GM18520 (cell line): ENCODE results near the gene BDKRB1.
"Not testable (repeated sequence)": the region's sequence is repeated elsewhere in the genome, so short reads cannot be mapped to it uniquely, and the experiment has no call there.

Experiments used
- ATAC-seq: cut with Tn5 transposase; IDR thresholded peaks from one replicate; pipeline ENCODE4 v1.9.1; 2021; ENCODE audit not compliant: unreplicated experiment

The BDKRB1 gene

GRCh38 chr14:96232506-96232905 lies 23.5 kb upstream of the BDKRB1 start:
- no peak for ATAC-seq

DNA sequence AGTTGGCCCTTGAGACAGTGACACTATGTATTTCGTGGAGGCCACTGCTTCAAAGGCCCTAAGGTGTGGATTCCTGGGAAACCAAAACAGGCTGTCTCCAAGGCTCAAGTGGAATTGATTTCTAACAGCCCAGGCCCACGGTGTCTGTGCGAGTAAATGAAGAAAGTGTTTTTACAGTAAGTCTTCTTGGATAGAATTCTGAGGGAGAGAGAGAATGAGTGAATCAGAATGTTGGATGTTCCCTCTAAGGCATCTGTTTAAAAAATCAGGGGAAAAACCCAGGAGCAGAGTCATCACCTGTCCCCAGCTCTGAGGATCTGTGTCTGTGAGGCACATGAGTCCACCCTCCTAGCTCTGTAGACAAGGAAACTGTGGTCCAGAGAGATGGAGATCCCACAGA lies 22.3 kb upstream of the BDKRB1 start:
- ATAC-seq, result no peak

- ATAC-seq, result no peak
Measured at GRCh38 chr14:96235426-96235825, 20.6 kb upstream of the BDKRB1 start.

GRCh38 chr14:96237641-96238040 lies 18.4 kb upstream of the BDKRB1 start:
- ATAC-seq, result no peak

DNA sequence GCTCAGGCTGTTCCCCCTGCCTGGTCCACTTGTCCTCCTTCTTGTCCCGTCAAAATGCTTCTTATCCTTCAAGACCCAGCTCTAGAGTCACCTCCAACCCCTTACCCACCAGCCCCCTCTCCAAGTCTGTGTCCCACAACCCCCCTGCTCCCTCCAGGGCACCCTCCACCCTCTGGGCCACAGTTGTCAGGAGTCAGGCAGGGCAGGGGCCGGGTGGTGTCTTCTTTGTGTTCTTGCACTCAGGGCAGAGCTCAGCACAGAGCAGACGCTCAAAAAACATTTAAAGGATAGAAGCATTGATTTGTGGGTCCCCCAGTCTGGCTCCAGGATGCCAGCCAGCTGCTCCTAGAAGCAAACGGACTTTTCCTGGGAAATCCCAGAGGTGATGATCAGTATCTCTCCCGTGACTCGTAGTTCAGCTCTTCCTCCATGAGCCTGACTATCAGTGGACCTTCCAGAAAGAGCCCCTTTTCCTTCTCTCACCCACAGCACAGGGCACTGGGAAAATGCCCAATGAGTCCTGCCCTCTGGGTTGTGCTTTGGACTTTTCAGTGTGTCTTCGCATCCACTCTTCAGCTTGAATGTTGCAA lies 17.2 kb upstream of the BDKRB1 start:
- no peak for ATAC-seq

DNA sequence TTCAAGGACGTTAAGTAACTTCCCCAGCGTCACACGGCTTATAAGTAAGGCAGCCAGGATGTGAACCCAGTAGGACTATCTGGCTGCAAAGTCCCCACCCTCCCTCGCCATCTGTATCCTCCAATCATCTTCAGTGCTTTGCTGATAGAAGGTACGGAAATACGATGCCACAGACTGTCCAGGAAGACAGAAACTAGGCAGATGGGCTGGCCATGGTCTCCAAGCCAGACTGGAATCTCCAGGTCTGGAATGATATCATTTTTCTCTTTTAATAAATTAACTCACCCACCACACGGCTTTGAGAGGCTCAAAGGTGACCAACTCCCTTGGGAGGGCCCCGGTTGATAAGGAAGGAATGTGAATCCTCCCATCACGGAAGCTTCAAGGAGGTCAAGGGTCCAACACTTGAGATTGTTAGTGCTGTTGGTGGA lies 16.3 kb upstream of the BDKRB1 start:
- ATAC-seq, result no peak

GRCh38 chr14:96240641-96241040 lies 15.4 kb upstream of the BDKRB1 start:
- ATAC-seq, result no peak

DNA sequence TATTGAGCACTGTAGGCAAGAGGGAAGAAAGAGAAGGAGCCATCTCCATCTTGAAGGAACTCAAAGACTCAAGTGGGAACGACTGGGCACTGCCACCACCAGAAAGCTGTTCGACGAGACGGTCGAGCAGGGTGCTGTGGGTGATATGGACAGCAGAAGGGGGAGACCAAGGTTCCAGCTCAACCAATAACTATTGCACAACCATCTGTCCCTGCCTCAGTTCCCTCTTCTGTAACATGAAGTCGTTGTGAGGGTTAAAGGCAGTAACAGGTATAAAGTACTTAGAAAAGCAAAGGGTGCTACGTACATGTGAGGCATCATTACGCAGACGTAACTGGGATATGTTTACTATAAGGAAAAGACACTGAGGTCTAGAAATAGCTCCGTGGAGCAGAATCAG lies 13.9 kb upstream of the BDKRB1 start:
- ATAC-seq, result no peak

GRCh38 chr14:96243785-96244184 lies 12.2 kb upstream of the BDKRB1 start:
- no peak for ATAC-seq

- not testable (repeated sequence) for ATAC-seq
Measured at GRCh38 chr14:96245074-96245473, 10.9 kb upstream of the BDKRB1 start.

DNA sequence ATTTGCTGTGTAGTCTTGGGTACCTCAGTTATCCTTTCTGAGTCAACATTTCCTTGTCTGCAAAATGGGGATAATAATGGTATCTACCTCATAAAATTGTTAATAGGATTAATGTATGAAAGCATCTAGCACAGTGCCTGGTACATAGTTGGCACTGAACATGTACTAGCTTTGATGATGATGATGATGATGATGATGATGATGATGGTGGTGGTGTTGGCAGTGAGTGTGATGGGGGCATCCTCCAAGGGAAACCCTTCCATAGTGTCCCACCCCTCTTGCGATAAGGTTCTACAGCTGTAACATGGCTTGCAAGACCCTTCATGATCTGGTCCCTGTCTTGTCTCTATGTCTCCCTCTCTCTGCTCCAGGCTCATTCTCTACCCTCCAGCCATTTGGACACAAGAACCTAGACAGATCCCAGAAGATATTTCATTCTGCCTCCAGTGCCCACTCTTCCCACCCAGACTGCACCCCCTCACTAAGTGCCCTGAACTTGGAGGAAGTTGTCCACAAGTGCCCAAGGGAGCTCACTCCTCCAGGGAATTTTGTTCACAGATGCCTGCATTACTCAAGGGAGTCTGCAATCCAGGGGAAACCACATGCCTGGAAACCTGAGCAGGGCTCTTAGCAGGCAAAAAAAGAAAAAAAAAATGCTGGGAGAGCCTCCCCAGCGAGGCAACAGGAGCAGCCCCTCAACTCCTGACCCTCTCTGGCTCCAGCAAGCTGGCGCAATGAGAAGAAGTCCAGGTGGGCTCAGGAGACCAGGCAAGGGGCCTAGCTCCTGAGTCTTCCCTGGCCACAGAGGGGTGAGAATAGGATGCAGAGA lies 10.1 kb upstream of the BDKRB1 start:
- no peak for ATAC-seq

GRCh38 chr14:96246539-96246847 lies 9.5 kb upstream of the BDKRB1 start:
- no peak for ATAC-seq

GRCh38 chr14:96247031-96247430 lies 9.0 kb upstream of the BDKRB1 start:
- ATAC-seq, result no peak

DNA sequence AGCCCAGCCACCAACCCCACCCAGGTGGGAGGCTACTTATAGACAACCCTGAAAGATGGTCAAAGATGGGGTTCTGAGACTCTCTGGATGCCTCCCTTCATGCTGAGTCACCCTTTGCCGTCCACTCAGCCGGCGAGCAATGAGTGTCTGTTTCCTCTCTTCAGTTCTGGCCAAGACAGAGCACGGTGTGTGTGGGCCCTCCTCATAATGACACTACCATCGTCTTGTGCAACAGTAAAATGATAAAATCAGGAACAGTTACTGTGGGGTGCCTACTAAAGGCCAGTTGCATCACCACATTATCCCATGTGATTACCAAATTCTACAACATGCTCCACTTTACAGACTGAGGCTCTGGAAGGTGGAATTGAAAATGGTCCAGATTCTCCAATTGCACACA lies 7.0 kb upstream of the BDKRB1 start:
- no peak for ATAC-seq

DNA sequence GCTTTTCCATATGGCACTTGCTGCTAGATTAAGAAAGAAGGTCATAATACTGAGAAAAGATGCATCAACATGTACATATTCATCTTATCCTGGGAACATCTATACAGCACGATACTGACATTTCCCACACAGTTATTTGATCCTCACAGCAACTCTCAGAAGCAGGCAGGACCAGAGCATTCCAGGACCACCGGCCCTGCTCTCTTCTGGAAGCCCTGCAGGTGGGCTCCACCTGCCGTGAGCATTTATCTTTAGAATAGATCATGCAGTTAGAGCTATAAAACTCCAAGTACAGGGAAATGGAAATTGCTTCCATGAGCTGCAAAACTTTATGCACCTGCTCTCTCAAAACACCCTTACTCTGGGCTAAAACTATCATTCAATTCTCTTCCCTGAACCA lies 5.5 kb upstream of the BDKRB1 start:
- no peak for ATAC-seq

DNA sequence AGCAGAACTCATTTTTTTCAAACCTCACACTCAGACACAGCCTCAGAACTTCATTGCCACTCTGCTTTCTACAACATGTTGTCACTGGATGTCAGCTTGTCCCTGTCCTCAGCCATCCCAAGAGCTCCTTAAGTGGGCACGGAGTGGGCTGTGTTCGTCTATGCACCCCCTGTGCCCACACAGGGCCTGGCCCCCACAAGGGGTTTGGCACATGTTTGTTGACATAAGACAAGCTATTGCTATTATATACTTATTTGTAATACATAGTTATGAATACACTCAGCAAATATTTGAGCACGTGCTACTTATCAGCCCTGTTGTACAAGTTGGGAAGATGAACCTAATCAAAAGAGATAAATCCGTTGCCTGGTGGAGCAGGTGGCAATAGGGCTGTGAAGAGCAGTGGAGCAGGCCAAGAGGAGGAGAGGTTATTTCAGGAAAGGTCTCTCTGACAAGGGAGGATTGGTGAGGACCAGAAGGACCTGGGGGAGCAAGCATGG lies 4.3 kb upstream of the BDKRB1 start:
- no peak for ATAC-seq

DNA sequence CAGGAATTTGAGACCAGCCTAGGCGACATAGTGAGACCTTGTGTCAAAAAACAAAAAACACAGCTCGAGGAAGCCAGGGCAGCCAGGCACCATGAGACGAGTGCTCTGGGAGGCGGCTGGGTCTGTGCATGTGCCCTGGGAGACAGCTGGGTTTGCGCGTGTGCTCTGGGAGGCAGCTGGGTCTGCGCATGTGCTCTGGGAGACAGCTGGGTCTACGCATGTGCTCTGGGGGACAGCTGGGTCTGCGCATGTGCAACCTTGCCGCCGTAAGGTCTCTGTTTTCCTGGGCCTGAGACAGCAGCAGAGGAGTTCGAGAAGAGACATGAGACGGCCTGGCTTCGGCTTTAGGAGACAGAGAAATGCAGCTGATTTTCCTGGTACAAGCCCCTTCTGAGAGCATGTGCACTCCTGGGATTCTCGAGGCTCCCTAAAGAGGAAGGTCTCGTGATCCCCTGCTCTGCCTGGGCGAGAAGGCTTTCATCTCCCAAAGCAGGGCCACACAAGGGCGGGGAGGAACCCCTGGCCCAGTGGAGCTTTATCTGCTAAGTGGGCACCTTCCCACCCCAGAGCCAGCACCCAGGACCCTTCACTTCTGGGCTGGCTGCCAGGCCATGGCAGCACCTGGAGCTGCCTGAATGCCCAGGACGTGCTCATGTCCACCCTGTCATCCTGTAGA lies 3.5 kb upstream of the BDKRB1 start:
- no peak for ATAC-seq

- no peak for ATAC-seq
Measured at GRCh38 chr14:96252999-96253539, 2.9 kb upstream of the BDKRB1 start.

DNA sequence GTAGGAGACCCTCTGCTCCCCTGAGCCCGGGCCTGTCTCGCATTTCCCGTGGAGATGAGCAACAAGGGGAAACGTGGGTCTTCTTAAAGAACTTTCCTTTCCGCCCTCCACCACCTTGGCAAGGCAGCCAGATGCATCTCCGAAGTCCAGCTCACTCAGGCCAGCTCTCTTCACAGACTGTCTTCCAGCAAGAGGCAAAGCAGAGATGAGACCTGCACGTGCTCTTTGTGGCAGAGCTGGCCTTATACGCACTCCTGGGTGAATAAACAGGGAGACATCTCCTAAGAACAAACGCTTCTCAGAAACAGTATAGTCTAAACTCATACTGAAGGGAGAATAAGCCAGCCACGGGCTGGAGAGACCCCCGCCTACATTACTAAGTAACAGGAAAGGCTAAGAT lies 1.3 kb upstream of the BDKRB1 start:
- ATAC-seq, result no peak

- no peak for ATAC-seq
Measured at GRCh38 chr14:96256407-96256806, 397 bp downstream of the BDKRB1 start.

GRCh38 chr14:96257056-96257455 lies 1.0 kb downstream of the BDKRB1 start:
- ATAC-seq, result no peak

DNA sequence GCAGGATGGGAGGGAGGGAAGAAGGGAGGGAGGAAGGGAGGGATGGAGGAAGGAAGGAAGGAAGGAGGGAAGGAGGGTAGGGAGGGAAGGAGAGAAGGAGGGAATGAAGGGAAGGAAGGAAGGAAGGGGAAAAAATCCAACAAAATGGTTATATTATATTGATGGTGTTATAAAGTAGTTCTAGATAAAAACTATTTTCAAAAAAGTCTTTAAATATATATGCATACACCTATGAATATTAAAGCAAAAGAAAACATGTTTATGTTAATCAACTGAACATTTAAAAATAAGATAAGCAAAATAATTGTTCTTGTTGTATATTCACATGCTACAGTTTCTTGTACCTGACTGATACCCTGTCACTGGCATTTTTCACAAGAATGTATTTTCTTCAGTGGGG lies 1.9 kb downstream of the BDKRB1 start:
- no peak for ATAC-seq
